Stimulated activated CD4-positive, alpha-beta T cell treated with anti-CD3 and anti-CD28 coated beads, Interleukin-12 subunit alpha, Interleukin-12 subunit beta, amount 100 ng/mL, for 4 hours (primary cell): Measurements from ENCODE around the gene TEX28.
"Not testable (repeated sequence)": the region's sequence is repeated elsewhere in the genome, so short reads cannot be mapped to it uniquely, and the experiment has no call there.

Experiments used
- DNase-seq: peaks from one replicate; pipeline ENCODE4 v3.0.0-alpha.2; 2020

Gene TEX28

GRCh38 chrX:154294791-154295574 lies at the start of gene TEX28:
Gene TEX28, minus strand, starts transcription at chrX:154295124. Its CDS starts 3,007 bp downstream, at chrX:154292117.
- DNase-seq = no peak

- DNase-seq = not testable (repeated sequence)
Observed at GRCh38 chrX:154343620-154344019, 48.7 kb upstream of the TEX28 start.

GRCh38 chrX:154343063-154343462 lies 48.1 kb upstream of the TEX28 start:
- not testable (repeated sequence) for DNase-seq

- not testable (repeated sequence) for DNase-seq
Observed at GRCh38 chrX:154341399-154342298, 46.7 kb upstream of the TEX28 start.

- DNase-seq = no peak
Observed at GRCh38 chrX:154334496-154334895, 39.6 kb upstream of the TEX28 start.

- no peak for DNase-seq
Observed at GRCh38 chrX:154333837-154334271, 38.9 kb upstream of the TEX28 start.

GRCh38 chrX:154333116-154333515 lies 38.2 kb upstream of the TEX28 start:
- no peak for DNase-seq

- no peak for DNase-seq
Observed at GRCh38 chrX:154332561-154332960, 37.6 kb upstream of the TEX28 start.

- no peak for DNase-seq
Observed at GRCh38 chrX:154329294-154329693, 34.4 kb upstream of the TEX28 start.

- DNase-seq = no peak
Observed at GRCh38 chrX:154328646-154329045, 33.7 kb upstream of the TEX28 start.

- DNase-seq = no peak
Observed at GRCh38 chrX:154327038-154327820, 32.3 kb upstream of the TEX28 start.

- DNase-seq = no peak
Observed at GRCh38 chrX:154325541-154325940, 30.6 kb upstream of the TEX28 start.

- DNase-seq = no peak
Observed at GRCh38 chrX:154323537-154323936, 28.6 kb upstream of the TEX28 start.

- no peak for DNase-seq
Observed at GRCh38 chrX:154322890-154323289, 28.0 kb upstream of the TEX28 start.

GRCh38 chrX:154321594-154321993 lies 26.7 kb upstream of the TEX28 start:
- no peak for DNase-seq

- no peak for DNase-seq
Observed at GRCh38 chrX:154321152-154321551, 26.2 kb upstream of the TEX28 start.

GRCh38 chrX:154320406-154320805 lies 25.5 kb upstream of the TEX28 start:
- DNase-seq = no peak

GRCh38 chrX:154317391-154317995 lies 22.6 kb upstream of the TEX28 start:
- no peak for DNase-seq

GRCh38 chrX:154315416-154315815 lies 20.5 kb upstream of the TEX28 start:
- no peak for DNase-seq

- DNase-seq = no peak
Observed at GRCh38 chrX:154313147-154313546, 18.2 kb upstream of the TEX28 start.

GRCh38 chrX:154312116-154312515 lies 17.2 kb upstream of the TEX28 start:
- DNase-seq = no peak
